MM.1S (cell line): ENCODE measurements around the gene GFPT1.

Experiments
- EZH2phosphoT487 ChIP-seq: fragments of 300-600 bp; sonication (generic); IDR thresholded peaks from 2 replicates; pipeline ENCODE4 v1.6.1; 2018; ENCODE audit warnings: antibody characterized with exemption, low read length
- TF ChIP-seq, protein P1 (sequence below): fragments of 300-600 bp; sonication (generic); IDR thresholded peaks from 2 replicates; pipeline ENCODE4 v1.5.1; 2016; ENCODE audit warnings: antibody characterized with exemption, low read length, mixed read lengths

DNA sequence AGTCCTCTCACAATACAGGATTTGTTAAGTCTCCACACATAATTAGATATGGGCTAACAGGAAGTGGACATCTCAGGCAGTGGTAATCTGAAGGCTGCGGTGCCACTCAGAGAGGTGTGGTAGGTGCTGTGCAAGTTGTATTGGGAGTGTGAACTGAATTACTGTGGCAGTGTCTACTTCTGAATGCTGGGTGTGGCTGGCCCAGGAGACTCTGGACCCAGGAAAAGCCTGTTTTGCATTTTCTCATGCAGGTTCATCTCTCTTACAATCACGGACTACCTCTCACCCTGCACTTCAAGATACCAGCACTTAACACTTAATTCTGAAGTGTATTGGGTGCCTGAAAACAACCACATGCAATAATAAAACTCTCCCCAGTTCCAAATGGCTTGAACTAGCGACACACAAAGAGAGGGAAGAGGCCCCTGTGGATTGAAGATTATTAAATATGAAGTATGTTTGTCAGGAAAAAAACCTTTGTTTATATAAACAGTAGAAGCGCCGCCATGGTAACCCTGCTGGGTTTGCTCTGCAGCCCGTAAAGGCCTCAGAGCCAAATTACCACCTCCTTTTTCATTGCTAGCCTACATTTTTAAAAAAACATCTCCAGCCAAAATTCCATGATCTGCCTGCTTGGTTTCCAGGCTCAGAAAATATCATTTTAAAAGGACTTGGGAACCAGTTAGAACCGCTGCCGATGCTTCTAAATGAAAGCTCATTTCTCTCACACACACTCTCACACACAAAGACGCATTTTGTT lies 77.5 kb downstream of the GFPT1 start:
- TF ChIP-seq, protein P1, sequence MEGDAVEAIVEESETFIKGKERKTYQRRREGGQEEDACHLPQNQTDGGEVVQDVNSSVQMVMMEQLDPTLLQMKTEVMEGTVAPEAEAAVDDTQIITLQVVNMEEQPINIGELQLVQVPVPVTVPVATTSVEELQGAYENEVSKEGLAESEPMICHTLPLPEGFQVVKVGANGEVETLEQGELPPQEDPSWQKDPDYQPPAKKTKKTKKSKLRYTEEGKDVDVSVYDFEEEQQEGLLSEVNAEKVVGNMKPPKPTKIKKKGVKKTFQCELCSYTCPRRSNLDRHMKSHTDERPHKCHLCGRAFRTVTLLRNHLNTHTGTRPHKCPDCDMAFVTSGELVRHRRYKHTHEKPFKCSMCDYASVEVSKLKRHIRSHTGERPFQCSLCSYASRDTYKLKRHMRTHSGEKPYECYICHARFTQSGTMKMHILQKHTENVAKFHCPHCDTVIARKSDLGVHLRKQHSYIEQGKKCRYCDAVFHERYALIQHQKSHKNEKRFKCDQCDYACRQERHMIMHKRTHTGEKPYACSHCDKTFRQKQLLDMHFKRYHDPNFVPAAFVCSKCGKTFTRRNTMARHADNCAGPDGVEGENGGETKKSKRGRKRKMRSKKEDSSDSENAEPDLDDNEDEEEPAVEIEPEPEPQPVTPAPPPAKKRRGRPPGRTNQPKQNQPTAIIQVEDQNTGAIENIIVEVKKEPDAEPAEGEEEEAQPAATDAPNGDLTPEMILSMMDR, result no peak
- TF ChIP-seq EZH2phosphoT487, result no peak
